ENCODE results near the gene COPS9. TPM values are rescaled to one million over a fixed set of nuclear protein-coding genes. Genes with fewer than 3 reads are reported as not detected.

The COPS9 gene
- total RNA-seq, 6 donors from 2014 or later, result 97.2 to 141 (median 129) TPM

DNA sequence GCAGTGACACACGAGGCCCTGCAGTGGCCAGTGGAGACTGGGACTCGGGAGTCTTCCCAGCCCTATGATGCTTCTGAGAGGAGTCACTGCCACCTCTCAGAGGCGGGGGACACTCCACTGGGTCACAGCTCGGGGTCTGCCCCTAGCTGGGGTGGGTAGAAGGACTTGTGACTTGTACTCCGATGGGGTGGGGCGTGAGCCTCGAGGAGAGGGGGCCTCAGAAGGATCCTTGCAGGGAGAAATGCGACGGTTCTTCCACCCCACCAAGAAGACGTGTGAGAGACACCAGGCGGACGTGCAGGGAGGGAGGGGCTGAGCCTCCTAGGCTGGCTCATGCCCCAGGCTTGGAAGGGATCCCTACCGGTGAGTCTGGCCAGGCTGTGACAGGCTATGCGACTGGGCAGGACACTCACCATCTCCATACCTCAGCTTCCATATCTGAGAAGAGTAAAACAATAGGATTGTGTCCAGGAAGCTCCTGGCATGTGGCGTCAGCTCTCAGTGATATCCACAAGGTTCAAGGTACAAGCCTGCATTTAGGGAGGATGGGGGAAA lies 15.4 kb upstream of the COPS9 start:
- Histone ChIP-seq H3K27me3 (no peaks in the 10 kb centered on the region), H3K9me3 (no peaks in the 10 kb centered on the region), H3K36me3 (no peaks in the 10 kb centered on the region), H3K27ac (no peak overlapping the region), H3K4me1 (no peaks in the 10 kb centered on the region), H3K4me3 (no peak overlapping the region)
- ATAC-seq (ENCODE audit: low FRiP score in 2 of 2) (no peak), DNase-seq (no peak)
- WGBS, 2 donors, result 62 to 66% methylated on average over 12 to 15 of the region's 15 CpGs
- TF ChIP-seq, protein P1, sequence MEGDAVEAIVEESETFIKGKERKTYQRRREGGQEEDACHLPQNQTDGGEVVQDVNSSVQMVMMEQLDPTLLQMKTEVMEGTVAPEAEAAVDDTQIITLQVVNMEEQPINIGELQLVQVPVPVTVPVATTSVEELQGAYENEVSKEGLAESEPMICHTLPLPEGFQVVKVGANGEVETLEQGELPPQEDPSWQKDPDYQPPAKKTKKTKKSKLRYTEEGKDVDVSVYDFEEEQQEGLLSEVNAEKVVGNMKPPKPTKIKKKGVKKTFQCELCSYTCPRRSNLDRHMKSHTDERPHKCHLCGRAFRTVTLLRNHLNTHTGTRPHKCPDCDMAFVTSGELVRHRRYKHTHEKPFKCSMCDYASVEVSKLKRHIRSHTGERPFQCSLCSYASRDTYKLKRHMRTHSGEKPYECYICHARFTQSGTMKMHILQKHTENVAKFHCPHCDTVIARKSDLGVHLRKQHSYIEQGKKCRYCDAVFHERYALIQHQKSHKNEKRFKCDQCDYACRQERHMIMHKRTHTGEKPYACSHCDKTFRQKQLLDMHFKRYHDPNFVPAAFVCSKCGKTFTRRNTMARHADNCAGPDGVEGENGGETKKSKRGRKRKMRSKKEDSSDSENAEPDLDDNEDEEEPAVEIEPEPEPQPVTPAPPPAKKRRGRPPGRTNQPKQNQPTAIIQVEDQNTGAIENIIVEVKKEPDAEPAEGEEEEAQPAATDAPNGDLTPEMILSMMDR (IDR thresholded peaks at IDR 0.05), result no peak
- no peak for TF ChIP-seq POLR2A (IDR thresholded peaks at IDR 0.05)
- no peak for TF ChIP-seq EP300 (IDR thresholded peaks at IDR 0.05)
- TF ChIP-seq POLR2AphosphoS5 (IDR thresholded peaks at IDR 0.05), result no peak

DNA sequence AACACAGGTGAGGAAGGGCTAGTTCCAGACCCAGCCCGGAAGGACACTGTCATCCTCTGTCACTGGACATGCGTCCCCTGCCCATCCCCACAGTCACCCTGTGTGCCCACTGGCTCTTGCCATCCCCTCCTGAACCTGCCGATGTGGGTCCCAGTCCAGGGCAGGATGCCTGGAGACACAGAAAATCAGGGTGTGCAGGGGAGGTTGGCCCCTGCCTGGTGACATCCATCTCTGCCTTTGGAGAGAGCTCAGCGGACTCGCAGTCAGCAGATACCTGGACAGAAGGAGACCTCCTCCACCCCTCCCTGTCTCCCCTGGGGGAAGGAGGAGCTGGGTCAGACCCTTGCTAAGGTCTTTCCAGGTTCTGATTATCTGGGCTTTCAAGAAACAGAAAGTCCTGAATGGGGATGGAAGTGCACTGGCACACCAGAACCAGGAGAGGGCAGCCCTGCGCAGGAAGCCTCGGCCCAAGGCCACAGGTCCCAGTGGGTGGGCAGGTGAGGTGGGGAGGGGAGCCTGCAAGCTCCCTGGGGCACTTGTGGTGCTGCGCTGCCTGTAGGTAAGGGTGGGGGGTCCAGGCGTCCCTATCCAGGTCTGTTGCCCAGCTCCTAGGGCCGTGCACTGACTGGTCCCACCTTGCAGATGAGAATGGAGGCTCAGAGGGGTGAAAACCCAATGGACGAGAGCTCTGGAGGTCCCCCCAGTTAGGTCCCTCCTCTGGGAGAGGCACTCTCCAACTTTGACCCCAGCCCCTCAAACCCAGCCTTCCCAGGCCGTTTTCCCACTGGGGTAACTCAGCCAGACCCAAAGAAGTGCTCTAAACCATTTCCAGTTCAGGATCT lies 14.1 kb upstream of the COPS9 start:
- Histone ChIP-seq H3K27ac (no peak overlapping the region), H3K9me3 (no peaks in the 10 kb centered on the region), H3K27me3 (no peaks in the 10 kb centered on the region), H3K4me1 (no peaks in the 10 kb centered on the region), H3K36me3 (no peaks in the 10 kb centered on the region), H3K4me3 (no peak overlapping the region)
- peak in 1 of 2 donors; percentile 39 for ATAC-seq (ENCODE audit: low FRiP score in 2 of 2)
- WGBS, 2 donors, result 0 to 31% methylated on average over 1 to 12 of the region's 12 CpGs
- TF ChIP-seq, protein P1 (IDR thresholded peaks at IDR 0.05), result peak in 4 of 6 experiments; percentile 37 to 59 (median 42)
- TF ChIP-seq POLR2AphosphoS5 (IDR thresholded peaks at IDR 0.05), result no peak
- no peak for DNase-seq

DNA sequence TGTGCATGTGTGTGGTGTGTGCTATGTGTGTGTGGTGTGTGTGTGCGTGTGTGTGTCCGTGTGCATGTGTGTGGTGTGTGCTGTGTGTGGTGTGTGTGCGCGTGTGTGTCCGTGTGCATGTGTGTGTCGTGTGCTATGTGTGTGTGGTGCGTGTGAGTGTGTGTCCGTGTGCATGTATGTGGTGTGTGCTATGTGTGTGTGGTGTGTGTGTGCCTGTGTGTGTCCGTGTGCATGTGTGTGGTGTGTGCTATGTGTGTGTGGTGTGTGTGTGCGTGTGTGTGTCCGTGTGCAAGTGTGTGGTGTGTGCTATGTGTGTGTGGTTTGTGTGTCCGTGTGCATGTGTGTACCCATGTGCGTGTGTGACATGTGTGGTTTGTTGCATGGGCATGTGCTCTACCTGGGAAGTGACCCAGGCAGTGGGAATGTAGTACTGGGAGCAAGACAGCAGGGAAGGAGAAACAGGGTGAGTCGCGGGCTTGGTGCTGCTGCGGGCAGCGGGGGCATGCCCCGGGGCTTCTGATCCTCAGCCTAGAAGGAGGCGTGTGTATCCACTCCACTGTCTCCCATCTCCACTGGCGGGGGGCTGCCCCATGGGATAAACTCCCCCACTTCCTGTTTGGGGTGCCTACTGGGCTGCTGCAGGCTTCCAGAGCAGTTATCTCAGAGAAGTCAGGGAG lies 11.9 kb upstream of the COPS9 start:
- no peaks in the 10 kb centered on the region for H3K9me3 ChIP-seq
- H3K27me3 ChIP-seq, result no peaks in the 10 kb centered on the region
- no peaks in the 10 kb centered on the region for H3K36me3 ChIP-seq
- no peak for ATAC-seq (ENCODE audit: low FRiP score in 2 of 2)
- 74 to 85% methylated on average over 18 to 20 of the region's 20 CpGs for WGBS, 2 donors
- no peak overlapping the region for H3K27ac ChIP-seq
- DNase-seq, result no peak
- no peak overlapping the region for H3K4me3 ChIP-seq
- TF ChIP-seq POLR2A (IDR thresholded peaks at IDR 0.05) (no peak), EP300 (IDR thresholded peaks at IDR 0.05) (no peak), POLR2AphosphoS5 (IDR thresholded peaks at IDR 0.05) (no peak)
- TF ChIP-seq, protein P1 (IDR thresholded peaks at IDR 0.05), result no peak
- peaks cover 0 to 5% (median 2%) of the 10 kb centered on the region in 4 donors for H3K4me1 ChIP-seq

DNA sequence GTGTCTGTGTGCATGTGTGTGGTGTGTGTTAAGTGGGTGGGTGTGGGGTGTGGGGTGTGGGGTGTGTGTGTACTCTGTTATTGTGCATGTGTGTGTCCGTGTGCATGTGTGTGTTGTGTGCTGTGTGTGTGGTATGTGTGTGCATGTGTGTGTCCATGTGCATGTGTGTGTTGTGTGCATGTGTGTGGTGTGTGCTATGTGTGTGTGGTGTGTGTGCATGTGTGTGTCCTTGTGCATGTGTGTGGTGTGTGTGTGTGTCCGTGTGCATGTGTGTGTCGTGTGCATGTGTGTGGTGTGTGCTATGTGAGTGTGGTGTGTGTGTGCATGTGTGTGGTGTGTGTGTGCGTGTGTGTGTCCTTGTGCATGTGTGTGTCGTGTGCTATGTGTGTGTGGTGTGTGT lies 11.3 kb upstream of the COPS9 start:
- no peaks in the 10 kb centered on the region for H3K9me3 ChIP-seq
- H3K27me3 ChIP-seq, result no peaks in the 10 kb centered on the region
- H3K27ac ChIP-seq, result no peak overlapping the region
- ATAC-seq (ENCODE audit: low FRiP score in 2 of 2) (no peak), DNase-seq (no peak)
- no peak overlapping the region for H3K4me3 ChIP-seq
- no peak for TF ChIP-seq EP300 (IDR thresholded peaks at IDR 0.05)
- TF ChIP-seq, protein P1 (IDR thresholded peaks at IDR 0.05), result no peak
- H3K36me3 ChIP-seq, result no peaks in the 10 kb centered on the region
- peaks cover 0 to 5% (median 2%) of the 10 kb centered on the region in 4 donors for H3K4me1 ChIP-seq
- 81 to 91% methylated on average over 4 to 5 of the region's 5 CpGs for WGBS, 2 donors
